Measurements from ENCODE around the gene KRTAP9-1.
"Not testable (repeated sequence)": the region's sequence is repeated elsewhere in the genome, so short reads cannot be mapped to it uniquely, and the experiment has no call there.

GRCh38 chr17:41232399-41233105 is 42.9 kb downstream of the KRTAP9-1 start, which contains the start of gene KRTAP9-3:
- not testable (repeated sequence) for TF ChIP-seq JUND (IDR thresholded peaks at IDR 0.05; ENCODE audit: borderline replicate concordance, low read depth, low read length); JUND (tag; IDR thresholded peaks at IDR 0.05; ENCODE audit: borderline replicate concordance, low read depth, low read length); ZNF174 (CRISPR knock-in tag; IDR thresholded peaks at IDR 0.05); RBBP5 (IDR thresholded peaks at IDR 0.05; ENCODE audit: borderline replicate concordance, insufficient read depth, low read length, poor library complexity, severe bottlenecking); HNRNPL (IDR thresholded peaks at IDR 0.05; ENCODE audit: low read depth, low read length)
- TF ChIP-seq, protein P1, sequence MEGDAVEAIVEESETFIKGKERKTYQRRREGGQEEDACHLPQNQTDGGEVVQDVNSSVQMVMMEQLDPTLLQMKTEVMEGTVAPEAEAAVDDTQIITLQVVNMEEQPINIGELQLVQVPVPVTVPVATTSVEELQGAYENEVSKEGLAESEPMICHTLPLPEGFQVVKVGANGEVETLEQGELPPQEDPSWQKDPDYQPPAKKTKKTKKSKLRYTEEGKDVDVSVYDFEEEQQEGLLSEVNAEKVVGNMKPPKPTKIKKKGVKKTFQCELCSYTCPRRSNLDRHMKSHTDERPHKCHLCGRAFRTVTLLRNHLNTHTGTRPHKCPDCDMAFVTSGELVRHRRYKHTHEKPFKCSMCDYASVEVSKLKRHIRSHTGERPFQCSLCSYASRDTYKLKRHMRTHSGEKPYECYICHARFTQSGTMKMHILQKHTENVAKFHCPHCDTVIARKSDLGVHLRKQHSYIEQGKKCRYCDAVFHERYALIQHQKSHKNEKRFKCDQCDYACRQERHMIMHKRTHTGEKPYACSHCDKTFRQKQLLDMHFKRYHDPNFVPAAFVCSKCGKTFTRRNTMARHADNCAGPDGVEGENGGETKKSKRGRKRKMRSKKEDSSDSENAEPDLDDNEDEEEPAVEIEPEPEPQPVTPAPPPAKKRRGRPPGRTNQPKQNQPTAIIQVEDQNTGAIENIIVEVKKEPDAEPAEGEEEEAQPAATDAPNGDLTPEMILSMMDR (IDR thresholded peaks at IDR 0.05 in 2 of 3, conservative IDR thresholded peaks at IDR 0.05 in 1 of 3; ENCODE audit: insufficient read depth in 2 of 3, low read depth in 1 of 3, low read length in 3 of 3): not testable (repeated sequence)
